HepG2 (cell line): ENCODE measurements around the gene MED25. TPM values are rescaled to one million over a fixed set of nuclear protein-coding genes. Genes with fewer than 3 reads are reported as not detected.

Experiments used
- CCAR2 ChIP-seq: fragments of 200-400 bp; formaldehyde crosslinking; optimal IDR thresholded peaks from 2 replicates; pipeline ENCODE3; 2018; ENCODE audit warnings: low read depth, mild to moderate bottlenecking, low read length, moderate library complexity
- LCORL ChIP-seq, 2 experiments: fragments of 450-650 bp in 1 of 2; sonication (generic) in 1 of 2; formaldehyde crosslinking in 1 of 2; IDR thresholded peaks; 2 replicates each; pipeline versions ENCODE4 v1.5.0 to v1.6.1; 2017 to 2020; ENCODE audit warnings: antibody characterized with exemption in 1 of 2, missing genetic modification reagents in 1 of 2
- ZNF253 ChIP-seq: sonication (generic); formaldehyde crosslinking; IDR thresholded peaks from 2 replicates; pipeline ENCODE4 v1.8.0; 2022; ENCODE audit warnings: mild to moderate bottlenecking, missing genetic modification reagents, borderline replicate concordance
- ZNF292 ChIP-seq: sonication (generic); formaldehyde crosslinking; IDR thresholded peaks from 2 replicates; pipeline ENCODE4 v1.8.1; 2022; ENCODE audit warnings: mild to moderate bottlenecking, low read depth, missing genetic modification reagents, borderline replicate concordance
- ZNF75D ChIP-seq: sonication (generic); formaldehyde crosslinking; IDR thresholded peaks from 2 replicates; pipeline ENCODE4 v1.8.1; 2023; ENCODE audit warnings: missing genetic modification reagents, mild to moderate bottlenecking, borderline replicate concordance
- ZNF839 ChIP-seq: sonication (generic); formaldehyde crosslinking; IDR thresholded peaks from 2 replicates; pipeline ENCODE4 v1.4.0; 2020; ENCODE audit warnings: missing genetic modification reagents, mild to moderate bottlenecking, borderline replicate concordance
- polyA plus RNA-seq, 8 experiments: library from polyadenylated mRNA; depleted of rRNA in 3 of 8; stranded (reverse) in 7 of 8; unstranded in 1 of 8; fragments of >200 nt; fragmentation: Illumina TruSeq in 4 of 8; extraction: Trizol in 4 of 8; gene quantifications; 2 replicates each; pipeline versions ENCODE4 v1.2.1 to v1.2.3, GENCODE V29; 2011 to 2016; ENCODE audit warnings: low read depth in 4 of 8, missing spikeins in 1 of 8, mixed read lengths in 1 of 8; ENCODE audit not compliant: insufficient read depth in 1 of 8
- total RNA-seq, 5 experiments: library from RNA; depleted of rRNA; stranded (reverse); fragments of >200 nt; fragmentation: Illumina TruSeq; extraction: Trizol; gene quantifications; 2 replicates each; pipeline ENCODE4 v1.2.3, GENCODE V29; 2016; ENCODE audit warnings: low read depth in 1 of 5
- TF ChIP-seq, protein P1 (sequence below): sonication (generic); formaldehyde crosslinking; IDR thresholded peaks from 2 replicates; pipeline ENCODE4 v1.4.0; 2020; ENCODE audit warnings: missing genetic modification reagents
- TF ChIP-seq, protein P2 (sequence below), 2 experiments: sonication (generic) in 1 of 2; formaldehyde crosslinking in 1 of 2; IDR thresholded peaks; 2 replicates each; pipeline versions ENCODE4 v1.4.0 to v1.6.1; 2016 to 2020; ENCODE audit warnings: borderline replicate concordance in 1 of 2, low read depth in 1 of 2, mild to moderate bottlenecking in 1 of 2, missing genetic modification reagents in 1 of 2
- TF ChIP-seq, protein P3 (sequence below): sonication (generic); formaldehyde crosslinking; IDR thresholded peaks from 2 replicates; pipeline ENCODE4 v1.4.0; 2020; ENCODE audit warnings: mild to moderate bottlenecking, missing genetic modification reagents
- TF ChIP-seq, protein P4 (sequence below): sonication (generic); formaldehyde crosslinking; IDR thresholded peaks from 2 replicates; pipeline ENCODE4 v1.5.0; 2020; ENCODE audit warnings: mild to moderate bottlenecking, missing genetic modification reagents

MED25 gene
- total and polyA plus RNA-seq, 2 of the 13 experiments (the other 11 are each of a cell fraction or from before 2014, with no cell fraction given) = 11.1 to 15.1 TPM

DNA sequence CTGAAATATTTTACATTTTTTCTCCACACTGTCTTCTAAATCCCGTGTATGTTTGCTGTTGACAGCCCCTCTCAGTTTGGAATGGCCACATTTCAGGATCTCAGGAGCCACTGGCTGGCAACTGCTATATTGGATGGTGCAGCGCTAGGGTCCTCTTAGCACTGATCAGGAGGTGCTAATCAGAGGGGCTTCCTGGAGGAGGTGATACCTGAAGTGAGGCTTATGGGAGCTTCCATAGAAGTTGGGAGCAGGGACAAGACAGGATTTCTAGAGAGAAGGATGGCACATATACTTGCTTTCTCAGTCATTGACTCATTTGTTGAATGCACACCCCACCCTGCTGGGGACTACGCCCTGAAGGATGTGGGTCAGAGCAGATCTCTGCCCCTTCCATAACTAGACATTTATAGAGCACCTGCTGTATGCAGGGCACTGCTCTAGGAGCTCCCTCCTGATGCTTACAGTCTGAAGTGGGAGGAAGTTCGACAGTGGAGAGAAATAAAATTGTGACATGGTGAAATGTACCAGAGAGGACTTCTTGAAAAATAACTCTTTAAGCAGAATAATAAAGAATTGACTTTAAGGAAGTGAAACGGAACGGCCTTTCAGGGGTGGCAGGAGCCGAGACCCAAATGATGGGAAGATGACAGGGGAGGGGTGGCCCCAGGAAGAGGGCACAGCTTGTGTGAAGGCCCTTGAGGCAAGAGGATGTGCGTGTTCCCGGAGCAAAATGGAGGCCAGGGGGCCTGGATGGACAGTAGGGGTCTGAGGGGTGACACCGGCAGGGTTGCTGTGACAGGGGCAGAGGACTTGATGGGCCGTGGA is 38.1 kb upstream of the MED25 start (continued):
- TF ChIP-seq CCAR2 (no peak), ZNF292 (CRISPR knock-in tag) (no peak), ZNF75D (CRISPR knock-in tag) (no peak), LCORL (IDR thresholded peaks at IDR 0.05) (no peak), LCORL (CRISPR knock-in tag; IDR thresholded peaks at IDR 0.05) (no peak), ZNF839 (no peak), ZNF253 (CRISPR knock-in tag) (no peak)
- TF ChIP-seq, protein P1, sequence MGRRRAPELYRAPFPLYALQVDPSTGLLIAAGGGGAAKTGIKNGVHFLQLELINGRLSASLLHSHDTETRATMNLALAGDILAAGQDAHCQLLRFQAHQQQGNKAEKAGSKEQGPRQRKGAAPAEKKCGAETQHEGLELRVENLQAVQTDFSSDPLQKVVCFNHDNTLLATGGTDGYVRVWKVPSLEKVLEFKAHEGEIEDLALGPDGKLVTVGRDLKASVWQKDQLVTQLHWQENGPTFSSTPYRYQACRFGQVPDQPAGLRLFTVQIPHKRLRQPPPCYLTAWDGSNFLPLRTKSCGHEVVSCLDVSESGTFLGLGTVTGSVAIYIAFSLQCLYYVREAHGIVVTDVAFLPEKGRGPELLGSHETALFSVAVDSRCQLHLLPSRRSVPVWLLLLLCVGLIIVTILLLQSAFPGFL (CRISPR knock-in tag) = no peak
- TF ChIP-seq, protein P2, sequence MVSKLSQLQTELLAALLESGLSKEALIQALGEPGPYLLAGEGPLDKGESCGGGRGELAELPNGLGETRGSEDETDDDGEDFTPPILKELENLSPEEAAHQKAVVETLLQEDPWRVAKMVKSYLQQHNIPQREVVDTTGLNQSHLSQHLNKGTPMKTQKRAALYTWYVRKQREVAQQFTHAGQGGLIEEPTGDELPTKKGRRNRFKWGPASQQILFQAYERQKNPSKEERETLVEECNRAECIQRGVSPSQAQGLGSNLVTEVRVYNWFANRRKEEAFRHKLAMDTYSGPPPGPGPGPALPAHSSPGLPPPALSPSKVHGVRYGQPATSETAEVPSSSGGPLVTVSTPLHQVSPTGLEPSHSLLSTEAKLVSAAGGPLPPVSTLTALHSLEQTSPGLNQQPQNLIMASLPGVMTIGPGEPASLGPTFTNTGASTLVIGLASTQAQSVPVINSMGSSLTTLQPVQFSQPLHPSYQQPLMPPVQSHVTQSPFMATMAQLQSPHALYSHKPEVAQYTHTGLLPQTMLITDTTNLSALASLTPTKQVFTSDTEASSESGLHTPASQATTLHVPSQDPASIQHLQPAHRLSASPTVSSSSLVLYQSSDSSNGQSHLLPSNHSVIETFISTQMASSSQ (IDR thresholded peaks at IDR 0.05; ENCODE audit: low read depth) = no peak
- TF ChIP-seq, protein P2 (CRISPR knock-in tag; IDR thresholded peaks at IDR 0.05; ENCODE audit: borderline replicate concordance) = no peak
- TF ChIP-seq, protein P3, sequence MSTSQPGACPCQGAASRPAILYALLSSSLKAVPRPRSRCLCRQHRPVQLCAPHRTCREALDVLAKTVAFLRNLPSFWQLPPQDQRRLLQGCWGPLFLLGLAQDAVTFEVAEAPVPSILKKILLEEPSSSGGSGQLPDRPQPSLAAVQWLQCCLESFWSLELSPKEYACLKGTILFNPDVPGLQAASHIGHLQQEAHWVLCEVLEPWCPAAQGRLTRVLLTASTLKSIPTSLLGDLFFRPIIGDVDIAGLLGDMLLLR (CRISPR knock-in tag) = no peak
- TF ChIP-seq, protein P4, sequence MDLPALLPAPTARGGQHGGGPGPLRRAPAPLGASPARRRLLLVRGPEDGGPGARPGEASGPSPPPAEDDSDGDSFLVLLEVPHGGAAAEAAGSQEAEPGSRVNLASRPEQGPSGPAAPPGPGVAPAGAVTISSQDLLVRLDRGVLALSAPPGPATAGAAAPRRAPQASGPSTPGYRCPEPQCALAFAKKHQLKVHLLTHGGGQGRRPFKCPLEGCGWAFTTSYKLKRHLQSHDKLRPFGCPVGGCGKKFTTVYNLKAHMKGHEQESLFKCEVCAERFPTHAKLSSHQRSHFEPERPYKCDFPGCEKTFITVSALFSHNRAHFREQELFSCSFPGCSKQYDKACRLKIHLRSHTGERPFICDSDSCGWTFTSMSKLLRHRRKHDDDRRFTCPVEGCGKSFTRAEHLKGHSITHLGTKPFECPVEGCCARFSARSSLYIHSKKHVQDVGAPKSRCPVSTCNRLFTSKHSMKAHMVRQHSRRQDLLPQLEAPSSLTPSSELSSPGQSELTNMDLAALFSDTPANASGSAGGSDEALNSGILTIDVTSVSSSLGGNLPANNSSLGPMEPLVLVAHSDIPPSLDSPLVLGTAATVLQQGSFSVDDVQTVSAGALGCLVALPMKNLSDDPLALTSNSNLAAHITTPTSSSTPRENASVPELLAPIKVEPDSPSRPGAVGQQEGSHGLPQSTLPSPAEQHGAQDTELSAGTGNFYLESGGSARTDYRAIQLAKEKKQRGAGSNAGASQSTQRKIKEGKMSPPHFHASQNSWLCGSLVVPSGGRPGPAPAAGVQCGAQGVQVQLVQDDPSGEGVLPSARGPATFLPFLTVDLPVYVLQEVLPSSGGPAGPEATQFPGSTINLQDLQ (CRISPR knock-in tag) = no peak
